ENCODE data around the gene COL20A1.

GRCh38 chr20:63256954-63257353 lies 36.0 kb upstream of the COL20A1 start:
- no peak for TF ChIP-seq CTCF (IDR thresholded peaks at IDR 0.05)
- TF ChIP-seq POLR2A (IDR thresholded peaks at IDR 0.05): no peak
